Breast epithelium (tissue), 3 donors: Measurements from ENCODE around the gene ZBTB37.

Experiments used
- POLR2A ChIP-seq: fragments of 450-650 bp; IDR thresholded peaks from one replicate; pipeline ENCODE4 v1.6.1; 2016; ENCODE audit warnings: antibody characterized with exemption, mild to moderate bottlenecking, moderate library complexity
- POLR2AphosphoS5 ChIP-seq, 3 donors: sonication (generic); formaldehyde crosslinking; IDR thresholded peaks; one replicate each; pipeline ENCODE4 v1.6.1; 2017; ENCODE audit warnings: antibody characterized with exemption in 3 of 3
- TF ChIP-seq, protein P1 (sequence below), 3 donors: fragments of 450-650 bp; IDR thresholded peaks; one replicate each; pipeline ENCODE4 v1.5.1; 2016 to 2017; ENCODE audit warnings: antibody characterized with exemption in 3 of 3, mild to moderate bottlenecking in 3 of 3, moderate library complexity in 3 of 3

DNA sequence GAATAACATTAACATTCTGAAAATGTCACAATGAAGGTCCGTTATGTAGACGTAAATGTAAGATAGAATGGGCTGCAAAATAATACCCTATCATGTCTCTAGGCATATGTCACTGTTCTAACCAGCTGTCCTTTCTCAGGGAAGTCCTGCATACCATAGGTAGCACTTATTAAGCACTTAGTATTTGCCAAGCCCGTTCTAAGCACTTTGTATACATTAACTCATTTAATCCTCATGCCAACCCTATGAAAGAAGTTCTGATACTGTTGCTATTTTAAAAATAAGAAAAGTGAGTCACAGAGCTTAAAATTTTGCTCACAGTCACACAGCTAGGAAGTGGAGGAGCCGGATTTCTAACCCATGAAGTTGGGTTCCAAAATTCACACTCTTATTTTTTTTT lies 16.1 kb upstream of the ZBTB37 start:
- TF ChIP-seq, protein P1, sequence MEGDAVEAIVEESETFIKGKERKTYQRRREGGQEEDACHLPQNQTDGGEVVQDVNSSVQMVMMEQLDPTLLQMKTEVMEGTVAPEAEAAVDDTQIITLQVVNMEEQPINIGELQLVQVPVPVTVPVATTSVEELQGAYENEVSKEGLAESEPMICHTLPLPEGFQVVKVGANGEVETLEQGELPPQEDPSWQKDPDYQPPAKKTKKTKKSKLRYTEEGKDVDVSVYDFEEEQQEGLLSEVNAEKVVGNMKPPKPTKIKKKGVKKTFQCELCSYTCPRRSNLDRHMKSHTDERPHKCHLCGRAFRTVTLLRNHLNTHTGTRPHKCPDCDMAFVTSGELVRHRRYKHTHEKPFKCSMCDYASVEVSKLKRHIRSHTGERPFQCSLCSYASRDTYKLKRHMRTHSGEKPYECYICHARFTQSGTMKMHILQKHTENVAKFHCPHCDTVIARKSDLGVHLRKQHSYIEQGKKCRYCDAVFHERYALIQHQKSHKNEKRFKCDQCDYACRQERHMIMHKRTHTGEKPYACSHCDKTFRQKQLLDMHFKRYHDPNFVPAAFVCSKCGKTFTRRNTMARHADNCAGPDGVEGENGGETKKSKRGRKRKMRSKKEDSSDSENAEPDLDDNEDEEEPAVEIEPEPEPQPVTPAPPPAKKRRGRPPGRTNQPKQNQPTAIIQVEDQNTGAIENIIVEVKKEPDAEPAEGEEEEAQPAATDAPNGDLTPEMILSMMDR (IDR thresholded peaks at IDR 0.05): no peak
- TF ChIP-seq POLR2A: no peak
- no peak for TF ChIP-seq POLR2AphosphoS5 (IDR thresholded peaks at IDR 0.05)
